ENCODE data around the gene ANO7.

GRCh38 chr2:241205086-241205485, 16.6 kb downstream of the ANO7 start:
- TF ChIP-seq SIN3A (IDR thresholded peaks at IDR 0.05; ENCODE audit: borderline replicate concordance, insufficient read depth, low read depth, low read length): no peak
- TF ChIP-seq CTCF (IDR thresholded peaks at IDR 0.05): no peak
- TF ChIP-seq POLR2AphosphoS5 (IDR thresholded peaks at IDR 0.05; ENCODE audit: low read depth, low read length): no peak
- TF ChIP-seq, protein P1, sequence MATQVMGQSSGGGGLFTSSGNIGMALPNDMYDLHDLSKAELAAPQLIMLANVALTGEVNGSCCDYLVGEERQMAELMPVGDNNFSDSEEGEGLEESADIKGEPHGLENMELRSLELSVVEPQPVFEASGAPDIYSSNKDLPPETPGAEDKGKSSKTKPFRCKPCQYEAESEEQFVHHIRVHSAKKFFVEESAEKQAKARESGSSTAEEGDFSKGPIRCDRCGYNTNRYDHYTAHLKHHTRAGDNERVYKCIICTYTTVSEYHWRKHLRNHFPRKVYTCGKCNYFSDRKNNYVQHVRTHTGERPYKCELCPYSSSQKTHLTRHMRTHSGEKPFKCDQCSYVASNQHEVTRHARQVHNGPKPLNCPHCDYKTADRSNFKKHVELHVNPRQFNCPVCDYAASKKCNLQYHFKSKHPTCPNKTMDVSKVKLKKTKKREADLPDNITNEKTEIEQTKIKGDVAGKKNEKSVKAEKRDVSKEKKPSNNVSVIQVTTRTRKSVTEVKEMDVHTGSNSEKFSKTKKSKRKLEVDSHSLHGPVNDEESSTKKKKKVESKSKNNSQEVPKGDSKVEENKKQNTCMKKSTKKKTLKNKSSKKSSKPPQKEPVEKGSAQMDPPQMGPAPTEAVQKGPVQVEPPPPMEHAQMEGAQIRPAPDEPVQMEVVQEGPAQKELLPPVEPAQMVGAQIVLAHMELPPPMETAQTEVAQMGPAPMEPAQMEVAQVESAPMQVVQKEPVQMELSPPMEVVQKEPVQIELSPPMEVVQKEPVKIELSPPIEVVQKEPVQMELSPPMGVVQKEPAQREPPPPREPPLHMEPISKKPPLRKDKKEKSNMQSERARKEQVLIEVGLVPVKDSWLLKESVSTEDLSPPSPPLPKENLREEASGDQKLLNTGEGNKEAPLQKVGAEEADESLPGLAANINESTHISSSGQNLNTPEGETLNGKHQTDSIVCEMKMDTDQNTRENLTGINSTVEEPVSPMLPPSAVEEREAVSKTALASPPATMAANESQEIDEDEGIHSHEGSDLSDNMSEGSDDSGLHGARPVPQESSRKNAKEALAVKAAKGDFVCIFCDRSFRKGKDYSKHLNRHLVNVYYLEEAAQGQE (IDR thresholded peaks at IDR 0.05; ENCODE audit: insufficient read depth in 1 of 2, low read depth in 2 of 2, low read length in 1 of 2): no peak
